ENCODE results near the gene DOCK2.

- TF ChIP-seq, protein P1, sequence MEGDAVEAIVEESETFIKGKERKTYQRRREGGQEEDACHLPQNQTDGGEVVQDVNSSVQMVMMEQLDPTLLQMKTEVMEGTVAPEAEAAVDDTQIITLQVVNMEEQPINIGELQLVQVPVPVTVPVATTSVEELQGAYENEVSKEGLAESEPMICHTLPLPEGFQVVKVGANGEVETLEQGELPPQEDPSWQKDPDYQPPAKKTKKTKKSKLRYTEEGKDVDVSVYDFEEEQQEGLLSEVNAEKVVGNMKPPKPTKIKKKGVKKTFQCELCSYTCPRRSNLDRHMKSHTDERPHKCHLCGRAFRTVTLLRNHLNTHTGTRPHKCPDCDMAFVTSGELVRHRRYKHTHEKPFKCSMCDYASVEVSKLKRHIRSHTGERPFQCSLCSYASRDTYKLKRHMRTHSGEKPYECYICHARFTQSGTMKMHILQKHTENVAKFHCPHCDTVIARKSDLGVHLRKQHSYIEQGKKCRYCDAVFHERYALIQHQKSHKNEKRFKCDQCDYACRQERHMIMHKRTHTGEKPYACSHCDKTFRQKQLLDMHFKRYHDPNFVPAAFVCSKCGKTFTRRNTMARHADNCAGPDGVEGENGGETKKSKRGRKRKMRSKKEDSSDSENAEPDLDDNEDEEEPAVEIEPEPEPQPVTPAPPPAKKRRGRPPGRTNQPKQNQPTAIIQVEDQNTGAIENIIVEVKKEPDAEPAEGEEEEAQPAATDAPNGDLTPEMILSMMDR (IDR thresholded peaks at IDR 0.05) = no peak
- TF ChIP-seq ZSCAN20 (CRISPR knock-in tag; IDR thresholded peaks at IDR 0.05) = no peak
- no peak for TF ChIP-seq SREBF2 (IDR thresholded peaks at IDR 0.05)
- no peak for TF ChIP-seq ELK1 (IDR thresholded peaks at IDR 0.05; ENCODE audit: low read depth, low read length)
- TF ChIP-seq HMGXB4 (CRISPR knock-in tag; IDR thresholded peaks at IDR 0.05; ENCODE audit: borderline replicate concordance) = no peak
- no peak for TF ChIP-seq RFX5 (IDR thresholded peaks at IDR 0.05)
- no peak for TF ChIP-seq ESRRA (IDR thresholded peaks at IDR 0.05; ENCODE audit: borderline replicate concordance, low read length)
- TF ChIP-seq USF2 (IDR thresholded peaks at IDR 0.05) = no peak
- no peak for TF ChIP-seq ZC3H11A (IDR thresholded peaks at IDR 0.05)
- no peak for TF ChIP-seq NPAS2 (CRISPR knock-in tag; IDR thresholded peaks at IDR 0.05; ENCODE audit: borderline replicate concordance)
- TF ChIP-seq ZFP36 (IDR thresholded peaks at IDR 0.05; ENCODE audit: borderline replicate concordance, partially characterized antibody) = no peak
- TF ChIP-seq JUNB (IDR thresholded peaks at IDR 0.05) = no peak
- no peak for TF ChIP-seq POLR2A (IDR thresholded peaks at IDR 0.05; ENCODE audit: low read length)
- TF ChIP-seq CEBPB (IDR thresholded peaks at IDR 0.05) = no peak
These were observed 323.6 kb downstream of the DOCK2 start for GRCh38 chr5:169960659-169961058.

Data from A549 (cell line).